ENCODE results near the gene KCNMA1. TPM values are rescaled to one million over a fixed set of nuclear protein-coding genes. Genes with fewer than 3 reads are reported as not detected.

The KCNMA1 gene
- total RNA-seq, 1 donor from 2014 or later: 0.17 TPM

- intact Hi-C loops (cut with micrococcal nuclease): no loop called here
Measured at GRCh38 chr10:77378366-77379349, 258.9 kb downstream of the KCNMA1 start.

- intact Hi-C loops (cut with micrococcal nuclease): no loop called here
Measured at GRCh38 chr10:77377678-77378352, 259.8 kb downstream of the KCNMA1 start.

GRCh38 chr10:77377034-77377433 lies 260.6 kb downstream of the KCNMA1 start:
- intact Hi-C loops (cut with micrococcal nuclease): no loop called here

GRCh38 chr10:77374189-77374656 lies 263.4 kb downstream of the KCNMA1 start:
- intact Hi-C loops (cut with micrococcal nuclease): no loop called here

GRCh38 chr10:77371848-77372799 lies 265.5 kb downstream of the KCNMA1 start:
- intact Hi-C loops (cut with micrococcal nuclease): no loop called here

GRCh38 chr10:77371421-77371820 lies 266.2 kb downstream of the KCNMA1 start:
- intact Hi-C loops (cut with micrococcal nuclease): no loop called here

- intact Hi-C loops (cut with micrococcal nuclease): no loop called here
Measured at GRCh38 chr10:77368006-77368405, 269.6 kb downstream of the KCNMA1 start.

GRCh38 chr10:77363210-77363609 lies 274.4 kb downstream of the KCNMA1 start:
- intact Hi-C loops (cut with micrococcal nuclease): no loop called here

GRCh38 chr10:77361831-77362230 lies 275.8 kb downstream of the KCNMA1 start:
- intact Hi-C loops (cut with micrococcal nuclease): no loop called here

GRCh38 chr10:77361426-77361825 lies 276.2 kb downstream of the KCNMA1 start:
- intact Hi-C loops (cut with micrococcal nuclease): no loop called here

GRCh38 chr10:77360835-77361234 lies 276.8 kb downstream of the KCNMA1 start:
- intact Hi-C loops (cut with micrococcal nuclease): no loop called here

GRCh38 chr10:77359950-77360520 lies 277.6 kb downstream of the KCNMA1 start:
- intact Hi-C loops (cut with micrococcal nuclease): no loop called here

GRCh38 chr10:77359287-77359691 lies 278.3 kb downstream of the KCNMA1 start:
- intact Hi-C loops (cut with micrococcal nuclease): no loop called here

GRCh38 chr10:77358656-77359055 lies 279.0 kb downstream of the KCNMA1 start:
- intact Hi-C loops (cut with micrococcal nuclease): no loop called here

- intact Hi-C loops (cut with micrococcal nuclease): no loop called here
Measured at GRCh38 chr10:77357611-77358310, 279.8 kb downstream of the KCNMA1 start.

- intact Hi-C loops (cut with micrococcal nuclease): no loop called here
Measured at GRCh38 chr10:77357185-77357584, 280.4 kb downstream of the KCNMA1 start.

GRCh38 chr10:77355844-77356243 lies 281.8 kb downstream of the KCNMA1 start:
- intact Hi-C loops (cut with micrococcal nuclease): no loop called here

- intact Hi-C loops (cut with micrococcal nuclease): no loop called here
Measured at GRCh38 chr10:77351386-77351785, 286.2 kb downstream of the KCNMA1 start.

GRCh38 chr10:77350711-77351119 lies 286.9 kb downstream of the KCNMA1 start:
- intact Hi-C loops (cut with micrococcal nuclease): no loop called here

GRCh38 chr10:77350134-77350533 lies 287.5 kb downstream of the KCNMA1 start:
- intact Hi-C loops (cut with micrococcal nuclease): no loop called here

Data from T-helper 1 cell treated with Interleukin-12 subunit alpha and Interleukin-12 subunit beta and Interleukin-4 antibody, amounts not matched to agents 30 ng/mL and 1 ng/mL, for 36 hours (primary cell).